T-cell (primary cell): ENCODE results near the gene POTEM. TPM values are rescaled to one million over a fixed set of nuclear protein-coding genes. Genes with fewer than 3 reads are reported as not detected.
"Not testable (repeated sequence)": the region's sequence is repeated elsewhere in the genome, so short reads cannot be mapped to it uniquely, and the experiment has no call there.

Experiments used
- ATAC-seq, 4 experiments: fragments of 200-7000 bp in 3 of 4; fragments of 150-1000 bp in 1 of 4; cut with Tn5 transposase; replicated peaks in 1 of 4; 1 replicate in 3 of 4; 2 replicates in 1 of 4; pipeline ENCODE4 v1.10.0; 2021; ENCODE audit warnings: moderate library complexity in 3 of 4, mild to moderate bottlenecking in 2 of 4, moderate number of reproducible peaks in 1 of 4
- CTCF ChIA-PET, 2 donors: fragments of 300-600 bp; sonication (Branson Sonifier 250); formaldehyde crosslinking; loops; one replicate each; lab custom pipeline; 2022; ENCODE audit warnings: antibody characterized with exemption in 2 of 2; lab: Charles Lee
- POLR2A ChIA-PET, 2 donors: fragments of 300-600 bp; sonication (Branson Sonifier 250); formaldehyde crosslinking; loops; one replicate each; lab custom pipeline; 2022; ENCODE audit warnings: antibody characterized with exemption in 2 of 2; lab: Charles Lee
- DNase-seq, 35 experiments: peaks; one replicate each; pipeline versions ENCODE4 v3.0.0 to v3.0.0-alpha.2; 2013 to 2023
- H3K27ac ChIP-seq: one replicate; pipeline ENCODE4 v1.5.1; 2013; ENCODE audit warnings: low read length
- H3K27me3 ChIP-seq, 2 experiments: replicated peaks in 1 of 2; 1 replicate in 1 of 2; 2 replicates in 1 of 2; pipeline versions ENCODE4 v1.6.1 to v1.7.0; 2013; ENCODE audit warnings: low read length in 1 of 2, mixed read lengths in 1 of 2; ENCODE audit not compliant: control insufficient read depth in 2 of 2, insufficient read depth in 2 of 2; ENCODE audit errors: extremely low read depth in 1 of 2
- H3K36me3 ChIP-seq, 2 donors: 1 replicate in 1 of 2; 2 replicates in 1 of 2; pipeline versions ENCODE4 v1.6.1 to v1.7.0; 2013; ENCODE audit warnings: low read length in 1 of 2; ENCODE audit not compliant: control insufficient read depth in 2 of 2, insufficient read depth in 1 of 2; ENCODE audit errors: extremely low read depth in 1 of 2
- H3K4me1 ChIP-seq, 2 experiments: 1 replicate in 1 of 2; 2 replicates in 1 of 2; pipeline versions ENCODE4 v1.6.1 to v1.7.0; 2013; ENCODE audit warnings: low read length in 2 of 2, mixed read lengths in 1 of 2; ENCODE audit not compliant: insufficient read depth in 2 of 2, control insufficient read depth in 1 of 2; ENCODE audit errors: extremely low read depth in 1 of 2
- H3K4me3 ChIP-seq, 2 donors: 1 replicate in 1 of 2; 2 replicates in 1 of 2; pipeline versions ENCODE4 v1.5.1 to v1.7.0; 2013; ENCODE audit warnings: mild to moderate bottlenecking in 2 of 2, low read length in 1 of 2, moderate library complexity in 1 of 2; ENCODE audit not compliant: control insufficient read depth in 1 of 2; ENCODE audit errors: extremely low read depth in 1 of 2
- H3K9me3 ChIP-seq: 2 replicates; pipeline ENCODE4 v1.7.0; 2013
- H3K27ac Mint-ChIP-seq, 2 donors: one replicate each; pipeline ENCODE4 v1.8.0; 2020 to 2021; ENCODE audit warnings: mild to moderate bottlenecking in 2 of 2, mixed read lengths in 2 of 2
- H3K27me3 Mint-ChIP-seq, 2 donors: one replicate each; pipeline ENCODE4 v1.8.0; 2021 to 2022; ENCODE audit warnings: mixed read lengths in 2 of 2
- H3K36me3 Mint-ChIP-seq: one replicate; pipeline ENCODE4 v1.8.0; 2021; ENCODE audit warnings: mixed read lengths
- H3K4me1 Mint-ChIP-seq, 3 donors: one replicate each; pipeline ENCODE4 v1.8.0; 2020 to 2022; ENCODE audit warnings: mixed read lengths in 3 of 3, mild to moderate bottlenecking in 1 of 3
- H3K4me3 Mint-ChIP-seq, 3 donors: one replicate each; pipeline ENCODE4 v1.8.0; 2020 to 2022; ENCODE audit warnings: mild to moderate bottlenecking in 3 of 3, mixed read lengths in 3 of 3, moderate library complexity in 3 of 3
- H3K9me3 Mint-ChIP-seq, 3 donors: one replicate each; pipeline ENCODE4 v1.8.0; 2020 to 2022; ENCODE audit warnings: mixed read lengths in 3 of 3
- WGBS: methylation state at CpG from one replicate; pipeline ENCODE4 v1.1.5; 2013; ENCODE audit warnings: missing lambda C conversion rate; ENCODE audit not compliant: insufficient coverage; 5-methylcytosine and 5-hydroxymethylcytosine counted together
- total RNA-seq, 35 experiments: library from RNA in 6 of 35; stranded (reverse) in 6 of 35; fragments of 120-200 nt in 1 of 35; gene quantifications; one replicate each; pipeline versions ENCODE4 v1.2.1 to v1.2.4 and lab custom pipeline; 2013 to 2026

POTEM gene
- total RNA-seq, 5 donors from 2014 or later (not counting 1 experiment from before 2014, with no cell fraction given), result not detected

DNA sequence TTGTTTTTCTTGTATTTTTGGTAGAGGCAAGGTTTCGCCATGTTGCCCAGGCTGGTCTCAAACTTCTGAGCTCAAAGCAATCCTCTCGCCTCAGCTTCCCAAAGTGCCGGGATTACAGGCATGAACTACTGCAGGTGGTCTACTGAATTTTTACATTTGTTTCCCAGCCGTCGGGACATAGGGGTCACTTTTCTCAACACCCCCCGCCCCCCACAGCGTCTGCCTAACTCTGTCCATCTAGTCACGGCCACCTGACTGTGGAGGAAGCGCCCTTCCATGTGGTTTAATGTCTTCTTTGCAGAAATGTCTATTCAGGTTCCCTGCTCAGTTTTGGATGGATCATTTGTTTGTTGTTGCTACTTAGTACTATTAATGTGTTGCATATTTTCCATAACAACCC, 14.1 kb upstream of the POTEM start:
- H3K4me3 ChIP-seq, H3K27ac ChIP-seq, H3K4me3 Mint-ChIP-seq, H3K4me1 ChIP-seq, H3K27me3 ChIP-seq, H3K9me3 Mint-ChIP-seq, H3K27ac Mint-ChIP-seq, H3K36me3 ChIP-seq, ATAC-seq, POLR2A ChIA-PET, H3K4me1 Mint-ChIP-seq, H3K27me3 Mint-ChIP-seq, H3K9me3 ChIP-seq, H3K36me3 Mint-ChIP-seq, CTCF ChIA-PET: not testable (repeated sequence)
- 100% methylated on average over 3 of the region's 9 CpGs for WGBS
- DNase-seq, result peak in 3 of 35 experiments; percentile 0

DNA sequence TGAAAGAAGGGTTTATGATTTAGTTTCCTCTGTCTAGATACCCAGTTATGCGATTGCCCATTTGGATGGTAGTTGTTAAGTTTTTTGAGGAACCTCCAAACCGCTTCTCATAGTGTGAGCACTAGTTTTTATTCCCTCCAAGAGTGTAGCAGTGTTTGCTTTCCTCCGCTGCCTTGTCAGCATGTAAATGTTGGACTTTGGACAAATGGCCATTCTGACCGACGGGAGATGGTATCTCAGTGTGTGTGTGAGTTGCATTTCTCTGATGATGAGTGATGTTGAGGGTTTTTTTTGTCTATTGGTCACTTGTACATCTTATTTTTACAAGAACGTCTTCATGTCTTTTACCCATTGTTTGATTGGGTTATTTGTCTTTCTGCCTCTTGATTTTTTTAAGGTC, 11.4 kb upstream of the POTEM start:
- DNase-seq, ATAC-seq, H3K9me3 Mint-ChIP-seq, CTCF ChIA-PET, H3K27ac ChIP-seq, H3K36me3 Mint-ChIP-seq, H3K27ac Mint-ChIP-seq, H3K4me3 Mint-ChIP-seq, H3K36me3 ChIP-seq, H3K4me3 ChIP-seq, H3K4me1 ChIP-seq, H3K27me3 Mint-ChIP-seq, H3K9me3 ChIP-seq, H3K27me3 ChIP-seq, POLR2A ChIA-PET, H3K4me1 Mint-ChIP-seq: not testable (repeated sequence)
- WGBS, result no CpG with 5 or more reads among the region's 6 CpGs

- WGBS, result no CpG with 5 or more reads among the region's 2 CpGs
- H3K4me1 Mint-ChIP-seq, H3K4me3 ChIP-seq, H3K9me3 Mint-ChIP-seq, DNase-seq, H3K4me1 ChIP-seq, H3K27me3 ChIP-seq, H3K4me3 Mint-ChIP-seq, H3K27ac ChIP-seq, H3K27ac Mint-ChIP-seq, H3K36me3 Mint-ChIP-seq, POLR2A ChIA-PET, H3K27me3 Mint-ChIP-seq, ATAC-seq, H3K9me3 ChIP-seq, CTCF ChIA-PET, H3K36me3 ChIP-seq: not testable (repeated sequence)
Measured at GRCh38 chr14:18961576-18961975, 5.7 kb upstream of the POTEM start.

- H3K4me3 ChIP-seq, POLR2A ChIA-PET, CTCF ChIA-PET, H3K36me3 ChIP-seq, H3K27me3 Mint-ChIP-seq, H3K9me3 ChIP-seq, H3K27ac ChIP-seq, H3K4me3 Mint-ChIP-seq, ATAC-seq, H3K27me3 ChIP-seq, DNase-seq, H3K27ac Mint-ChIP-seq, H3K4me1 Mint-ChIP-seq, H3K9me3 Mint-ChIP-seq, H3K36me3 Mint-ChIP-seq, H3K4me1 ChIP-seq: not testable (repeated sequence)
- WGBS, result no CpG with 5 or more reads among the region's 6 CpGs
Measured at GRCh38 chr14:18962143-18962542, 5.1 kb upstream of the POTEM start.

- H3K27ac Mint-ChIP-seq, H3K4me3 ChIP-seq, H3K27me3 ChIP-seq, H3K4me3 Mint-ChIP-seq, H3K9me3 Mint-ChIP-seq, H3K27ac ChIP-seq, H3K36me3 Mint-ChIP-seq, POLR2A ChIA-PET, CTCF ChIA-PET, H3K4me1 Mint-ChIP-seq, H3K4me1 ChIP-seq, DNase-seq, H3K27me3 Mint-ChIP-seq, H3K9me3 ChIP-seq, H3K36me3 ChIP-seq: not testable (repeated sequence)
- WGBS, result no CpG with 5 or more reads among the region's 6 CpGs
- peak in 1 of 4 experiments; percentile 25 for ATAC-seq
Measured at GRCh38 chr14:18963276-18963675, 4.0 kb upstream of the POTEM start.

DNA sequence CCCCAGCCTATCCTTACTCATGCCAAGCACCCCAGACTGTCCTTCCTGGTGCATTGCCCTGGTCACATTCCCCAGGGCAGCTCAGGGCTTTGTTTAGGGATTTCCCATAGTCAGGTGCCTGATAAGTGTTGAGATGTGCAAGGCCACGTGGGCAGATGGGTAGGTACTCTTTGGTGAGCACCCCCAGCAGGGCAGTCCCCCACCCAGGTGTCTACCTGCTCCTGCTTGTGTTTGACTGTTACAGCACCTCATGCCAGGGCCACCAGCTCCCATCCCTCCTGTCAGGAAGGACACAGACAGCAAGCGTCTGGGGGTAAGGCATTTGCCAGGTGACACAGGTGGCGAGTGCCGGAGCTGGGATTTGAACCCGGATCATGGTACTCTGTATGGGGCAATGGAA, 2.4 kb upstream of the POTEM start:
- H3K9me3 ChIP-seq, H3K36me3 ChIP-seq, H3K27me3 Mint-ChIP-seq, H3K4me1 Mint-ChIP-seq, H3K27me3 ChIP-seq, DNase-seq, H3K9me3 Mint-ChIP-seq, POLR2A ChIA-PET, H3K27ac ChIP-seq, H3K36me3 Mint-ChIP-seq, H3K4me3 ChIP-seq, H3K4me1 ChIP-seq, H3K4me3 Mint-ChIP-seq, H3K27ac Mint-ChIP-seq, CTCF ChIA-PET: not testable (repeated sequence)
- no CpG with 5 or more reads among the region's 5 CpGs for WGBS
- ATAC-seq, result peak in 1 of 4 experiments; percentile 17

DNA sequence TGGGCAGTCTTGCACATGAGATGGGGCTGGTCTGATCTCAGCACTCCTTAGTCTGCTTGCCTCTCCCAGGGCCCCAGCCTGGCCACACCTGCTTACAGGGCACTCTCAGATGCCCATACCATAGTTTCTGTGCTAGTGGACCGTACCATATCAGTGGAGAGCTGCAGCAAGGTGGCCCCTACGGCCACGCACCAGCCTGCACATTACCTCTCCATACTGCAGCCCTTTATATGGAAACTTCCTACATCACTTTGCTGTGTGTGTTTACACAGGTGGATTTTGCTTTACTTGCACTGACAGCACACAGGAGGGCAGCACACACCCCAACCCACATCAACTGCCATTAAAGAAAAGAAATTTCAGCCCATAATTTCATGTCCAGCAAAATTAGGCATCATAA, 35.3 kb downstream of the POTEM start:
- H3K4me1 ChIP-seq, ATAC-seq, DNase-seq, H3K36me3 ChIP-seq, H3K9me3 ChIP-seq, H3K27me3 Mint-ChIP-seq, POLR2A ChIA-PET, H3K27ac ChIP-seq, H3K9me3 Mint-ChIP-seq, H3K27ac Mint-ChIP-seq, H3K4me1 Mint-ChIP-seq, H3K27me3 ChIP-seq, H3K4me3 ChIP-seq, CTCF ChIA-PET, H3K4me3 Mint-ChIP-seq, H3K36me3 Mint-ChIP-seq: not testable (repeated sequence)
- no CpG with 5 or more reads among the region's 3 CpGs for WGBS
